Nephron progenitor cell (in vitro differentiated cells): ENCODE measurements around the gene NTN1.

Experiments
- DNase-seq: peaks from one replicate; pipeline ENCODE4 v3.0.0; 2021
- H3K27ac Mint-ChIP-seq: 2 replicates; pipeline ENCODE4 v1.8.0; 2021; ENCODE audit warnings: mild to moderate bottlenecking, moderate library complexity, mixed read lengths
- H3K27me3 Mint-ChIP-seq: 2 replicates; pipeline ENCODE4 v1.8.0; 2021; ENCODE audit warnings: mild to moderate bottlenecking, low read depth, mixed read lengths; ENCODE audit not compliant: poor library complexity
- H3K36me3 Mint-ChIP-seq: 2 replicates; pipeline ENCODE4 v1.8.0; 2021; ENCODE audit warnings: low read depth, mixed read lengths
- H3K4me1 Mint-ChIP-seq: 2 replicates; pipeline ENCODE4 v1.8.0; 2021; ENCODE audit warnings: mixed read lengths
- H3K4me3 Mint-ChIP-seq: 2 replicates; pipeline ENCODE4 v1.8.0; 2021; ENCODE audit warnings: mild to moderate bottlenecking, moderate library complexity, mixed read lengths
- H3K9me3 Mint-ChIP-seq: 2 replicates; pipeline ENCODE4 v1.8.0; 2021; ENCODE audit warnings: mild to moderate bottlenecking, moderate library complexity, mixed read lengths
- CTCF ChIP-seq: fragments of 200-600 bp; sonication (generic); IDR thresholded peaks from 2 replicates; pipeline ENCODE4 v1.5.0; 2021; ENCODE audit warnings: antibody characterized with exemption

The NTN1 gene

GRCh38 chr17:9249245-9249953, 228.1 kb downstream of the NTN1 start:
- H3K36me3 Mint-ChIP-seq: no peaks in the 10 kb centered on the region
- DNase-seq: no peak
- H3K4me3 Mint-ChIP-seq: no peak overlapping the region
- peaks cover 23% of the 10 kb centered on the region for H3K4me1 Mint-ChIP-seq
- peak overlapping the region; percentile 92 for H3K27ac Mint-ChIP-seq
- H3K27me3 Mint-ChIP-seq: peaks cover 3% of the 10 kb centered on the region
- TF ChIP-seq CTCF: no peak
- H3K9me3 Mint-ChIP-seq: no peaks in the 10 kb centered on the region

DNA sequence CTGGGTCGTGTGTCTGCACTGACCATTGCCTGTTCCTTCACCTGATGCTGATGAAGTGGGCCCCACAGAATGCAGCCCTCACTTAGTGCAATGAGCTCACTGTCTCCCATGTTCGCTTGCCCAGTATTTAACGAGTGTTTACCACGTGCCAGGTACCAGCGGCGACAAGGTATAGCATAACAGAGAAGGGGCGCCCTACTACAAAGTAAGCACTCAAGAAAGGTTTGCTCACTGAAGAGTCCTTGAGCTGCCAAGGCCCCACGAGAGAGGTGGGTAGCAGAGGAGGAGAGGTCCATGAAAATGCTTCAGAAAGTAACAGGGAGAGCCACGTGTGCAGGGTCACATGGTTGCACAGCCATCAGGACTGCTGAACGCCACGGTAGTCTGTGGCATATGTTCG, 230.0 kb downstream of the NTN1 start:
- peaks cover 26% of the 10 kb centered on the region for H3K4me1 Mint-ChIP-seq
- no peak for DNase-seq
- H3K27me3 Mint-ChIP-seq: peaks cover 3% of the 10 kb centered on the region
- no peak for TF ChIP-seq CTCF
- H3K27ac Mint-ChIP-seq: peak overlapping the region; percentile 57
- H3K9me3 Mint-ChIP-seq: no peaks in the 10 kb centered on the region
- H3K4me3 Mint-ChIP-seq: no peak overlapping the region
- H3K36me3 Mint-ChIP-seq: no peaks in the 10 kb centered on the region

- H3K4me3 Mint-ChIP-seq: no peak overlapping the region
- H3K27me3 Mint-ChIP-seq: peaks cover 7% of the 10 kb centered on the region
- no peak for TF ChIP-seq CTCF
- H3K9me3 Mint-ChIP-seq: no peaks in the 10 kb centered on the region
- peaks cover 43% of the 10 kb centered on the region for H3K4me1 Mint-ChIP-seq
- no peaks in the 10 kb centered on the region for H3K36me3 Mint-ChIP-seq
- no peak for DNase-seq
- H3K27ac Mint-ChIP-seq: no peak overlapping the region
These were observed 232.0 kb downstream of the NTN1 start for GRCh38 chr17:9253308-9253707.

DNA sequence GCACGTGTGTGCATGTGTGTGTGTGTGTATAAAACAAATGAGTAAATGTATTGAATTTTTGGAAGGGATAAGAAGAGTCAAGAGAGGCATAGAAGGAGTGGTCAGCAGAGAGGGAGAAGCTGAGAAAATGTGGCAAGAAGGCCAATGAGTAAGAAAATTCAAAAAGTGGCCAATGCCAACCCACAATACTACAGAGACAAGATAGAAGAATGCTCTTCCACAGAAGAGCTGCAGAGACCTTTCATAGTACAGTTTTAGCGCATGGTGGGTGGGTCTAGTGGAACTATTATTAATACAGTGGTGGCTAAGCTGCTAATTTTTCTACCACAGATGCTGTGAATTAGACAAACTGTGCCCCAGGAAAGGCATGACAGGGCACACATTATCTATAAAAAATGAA, 233.5 kb downstream of the NTN1 start:
- peaks cover 12% of the 10 kb centered on the region for H3K27me3 Mint-ChIP-seq
- peaks cover 50% of the 10 kb centered on the region for H3K4me1 Mint-ChIP-seq
- no peak for TF ChIP-seq CTCF
- no peak overlapping the region for H3K4me3 Mint-ChIP-seq
- H3K9me3 Mint-ChIP-seq: no peaks in the 10 kb centered on the region
- no peak overlapping the region for H3K27ac Mint-ChIP-seq
- no peaks in the 10 kb centered on the region for H3K36me3 Mint-ChIP-seq
- no peak for DNase-seq

- H3K4me3 Mint-ChIP-seq: no peak overlapping the region
- peaks cover 53% of the 10 kb centered on the region for H3K4me1 Mint-ChIP-seq
- H3K36me3 Mint-ChIP-seq: no peaks in the 10 kb centered on the region
- peaks cover 14% of the 10 kb centered on the region for H3K27me3 Mint-ChIP-seq
- no peak for TF ChIP-seq CTCF
- H3K9me3 Mint-ChIP-seq: no peaks in the 10 kb centered on the region
- DNase-seq: no peak
- H3K27ac Mint-ChIP-seq: no peak overlapping the region
These were observed 234.5 kb downstream of the NTN1 start for GRCh38 chr17:9255833-9256232.

GRCh38 chr17:9256361-9256750, 235.0 kb downstream of the NTN1 start:
- no peak overlapping the region for H3K27ac Mint-ChIP-seq

More at GRCh38 chr17:9256361-9256750, 235.0 kb downstream of the NTN1 start:
- Mint-ChIP-seq H3K36me3 (no peaks in the 10 kb centered on the region), H3K4me1 (peaks cover 58% of the 10 kb centered on the region), H3K9me3 (no peaks in the 10 kb centered on the region), H3K27me3 (peaks cover 16% of the 10 kb centered on the region), H3K4me3 (no peak overlapping the region)
- no peak for DNase-seq
- no peak for TF ChIP-seq CTCF
